Measurements from ENCODE around the gene INPP5A. TPM values are rescaled to one million over a fixed set of nuclear protein-coding genes. Genes with fewer than 3 reads are reported as not detected.

Gene INPP5A
- 14.2 and 21.3 TPM in 2 replicates for total RNA-seq (ENCODE audit: low replicate concordance)

DNA sequence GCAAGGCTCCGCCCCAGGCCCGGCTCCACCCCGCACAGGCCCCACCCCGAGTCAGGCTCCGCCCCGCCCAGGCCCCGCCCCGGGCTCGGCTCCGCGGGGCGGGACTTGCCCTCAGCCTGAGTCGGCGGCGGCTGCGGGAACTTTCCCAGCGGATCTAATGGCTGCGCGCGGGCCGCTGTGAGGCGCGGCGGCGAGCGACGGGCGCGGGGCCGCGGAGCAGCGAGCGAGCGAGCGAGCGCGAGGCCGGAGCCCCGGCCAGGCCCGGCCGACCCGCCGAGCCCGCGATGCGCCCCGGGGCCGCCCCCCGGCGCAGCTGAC is at the start of gene INPP5A:
Gene INPP5A (plus strand): TSS at position 104 of the 318 bp plus-strand sequence. CDS start 310 bp downstream, outside the sequence.
- Histone ChIP-seq H3F3A (ENCODE audit: low read depth) (no peaks in the 10 kb centered on the region), H3K79me2 (ENCODE audit: low read depth) (peaks cover 16% of the 10 kb centered on the region), H3K4me2 (peak within 1 kb of the TSS; percentile 99), H3K4me3 (peak within 1 kb of the TSS; percentile 76), H3K27me3 (peaks cover 9% of the 10 kb centered on the region), H3K27ac (peak within 1 kb of the TSS; percentile 55), H3K36me3 (no peaks in the 10 kb centered on the region), H3K4me1 (peaks cover 30% of the 10 kb centered on the region), H3K9me3 (ENCODE audit: low read depth) (no peaks in the 10 kb centered on the region), H4K20me1 (ENCODE audit: low read depth) (peaks cover 35% of the 10 kb centered on the region), H2AFZ (replicated peaks) (peak within 1 kb of the TSS; percentile 84), H3K9ac (peak within 1 kb of the TSS; percentile 44)
- DNase-seq (ENCODE audit: low spot score), result no peak
- TF ChIP-seq, protein P1, sequence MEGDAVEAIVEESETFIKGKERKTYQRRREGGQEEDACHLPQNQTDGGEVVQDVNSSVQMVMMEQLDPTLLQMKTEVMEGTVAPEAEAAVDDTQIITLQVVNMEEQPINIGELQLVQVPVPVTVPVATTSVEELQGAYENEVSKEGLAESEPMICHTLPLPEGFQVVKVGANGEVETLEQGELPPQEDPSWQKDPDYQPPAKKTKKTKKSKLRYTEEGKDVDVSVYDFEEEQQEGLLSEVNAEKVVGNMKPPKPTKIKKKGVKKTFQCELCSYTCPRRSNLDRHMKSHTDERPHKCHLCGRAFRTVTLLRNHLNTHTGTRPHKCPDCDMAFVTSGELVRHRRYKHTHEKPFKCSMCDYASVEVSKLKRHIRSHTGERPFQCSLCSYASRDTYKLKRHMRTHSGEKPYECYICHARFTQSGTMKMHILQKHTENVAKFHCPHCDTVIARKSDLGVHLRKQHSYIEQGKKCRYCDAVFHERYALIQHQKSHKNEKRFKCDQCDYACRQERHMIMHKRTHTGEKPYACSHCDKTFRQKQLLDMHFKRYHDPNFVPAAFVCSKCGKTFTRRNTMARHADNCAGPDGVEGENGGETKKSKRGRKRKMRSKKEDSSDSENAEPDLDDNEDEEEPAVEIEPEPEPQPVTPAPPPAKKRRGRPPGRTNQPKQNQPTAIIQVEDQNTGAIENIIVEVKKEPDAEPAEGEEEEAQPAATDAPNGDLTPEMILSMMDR (IDR thresholded peaks at IDR 0.05), result no peak
- TF ChIP-seq EZH2phosphoT487 (IDR thresholded peaks at IDR 0.05) (no peak), EZH2 (IDR thresholded peaks at IDR 0.05) (no peak)
- Mint-ChIP-seq H3K4me1 (peaks cover 46% of the 10 kb centered on the region), H3K4me3 (peak within 1 kb of the TSS; percentile 94), H3K36me3 (peaks cover 3% of the 10 kb centered on the region), H3K27ac (peak within 1 kb of the TSS; percentile 72), H3K27me3 (ENCODE audit: insufficient read depth, low read depth) (peaks cover 5% of the 10 kb centered on the region), H3K9me3 (no peaks in the 10 kb centered on the region)

DNA sequence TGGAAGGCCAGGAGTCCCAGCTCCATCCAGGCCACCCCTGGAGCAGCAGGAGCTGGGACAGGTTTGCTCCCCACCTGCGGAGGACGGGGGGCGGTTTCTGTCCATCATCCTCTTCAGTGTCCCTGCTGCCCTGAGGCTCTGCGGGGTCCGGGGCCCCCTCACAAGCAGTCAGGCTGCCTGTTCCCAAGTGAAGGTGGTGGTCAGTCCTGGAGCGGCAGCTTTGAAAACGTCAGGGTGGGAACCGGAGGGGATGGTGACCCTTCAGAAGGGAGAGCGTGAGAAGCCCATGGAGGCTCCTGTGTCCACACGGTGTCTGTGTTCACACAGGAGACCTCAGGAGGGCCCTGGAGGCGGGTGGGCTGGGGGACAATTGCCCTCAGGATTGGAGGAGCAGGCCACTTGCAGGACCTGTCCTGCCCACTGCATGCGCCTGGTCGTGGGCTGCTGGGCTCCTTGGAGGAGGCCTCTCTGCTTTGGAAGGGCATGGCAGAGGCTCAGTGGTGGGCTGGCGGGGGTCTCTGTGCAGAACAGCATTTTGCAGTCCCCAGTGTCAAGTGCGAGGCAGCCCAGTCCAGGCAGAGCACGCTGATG is 49.3 kb upstream of the INPP5A start:
- H3K27me3 ChIP-seq, result no peaks in the 10 kb centered on the region
- Mint-ChIP-seq H3K9me3 (peaks cover 3% of the 10 kb centered on the region), H3K4me3 (no peak overlapping the region), H3K27ac (no peak overlapping the region), H3K4me1 (peaks cover 12% of the 10 kb centered on the region), H3K36me3 (no peaks in the 10 kb centered on the region), H3K27me3 (ENCODE audit: insufficient read depth, low read depth) (peaks cover 12% of the 10 kb centered on the region)
- DNase-seq (ENCODE audit: low spot score), result no peak
- no peak overlapping the region for H2AFZ ChIP-seq (replicated peaks)
- H3F3A ChIP-seq (ENCODE audit: low read depth), result no peaks in the 10 kb centered on the region
- H3K79me2 ChIP-seq (ENCODE audit: low read depth), result no peaks in the 10 kb centered on the region
- H3K4me1 ChIP-seq, result no peaks in the 10 kb centered on the region
- H3K27ac ChIP-seq, result no peak overlapping the region
- H3K4me2 ChIP-seq, result no peak overlapping the region
- no peak overlapping the region for H3K4me3 ChIP-seq
- H4K20me1 ChIP-seq (ENCODE audit: low read depth), result no peaks in the 10 kb centered on the region
- no peaks in the 10 kb centered on the region for H3K9me3 ChIP-seq (ENCODE audit: low read depth)
- TF ChIP-seq EZH2 (IDR thresholded peaks at IDR 0.05) (no peak), EZH2phosphoT487 (IDR thresholded peaks at IDR 0.05) (no peak)
- TF ChIP-seq, protein P1 (IDR thresholded peaks at IDR 0.05), result no peak
- no peaks in the 10 kb centered on the region for H3K36me3 ChIP-seq
- H3K9ac ChIP-seq, result no peak overlapping the region

- no peak overlapping the region for H3K9ac ChIP-seq
- Mint-ChIP-seq H3K4me3 (no peak overlapping the region), H3K27ac (no peak overlapping the region), H3K9me3 (peaks cover 3% of the 10 kb centered on the region), H3K4me1 (peaks cover 15% of the 10 kb centered on the region), H3K27me3 (ENCODE audit: insufficient read depth, low read depth) (peaks cover 14% of the 10 kb centered on the region), H3K36me3 (no peaks in the 10 kb centered on the region)
- H3F3A ChIP-seq (ENCODE audit: low read depth), result no peaks in the 10 kb centered on the region
- no peak overlapping the region for H3K27ac ChIP-seq
- no peaks in the 10 kb centered on the region for H3K79me2 ChIP-seq (ENCODE audit: low read depth)
- H4K20me1 ChIP-seq (ENCODE audit: low read depth), result no peaks in the 10 kb centered on the region
- H3K27me3 ChIP-seq, result no peaks in the 10 kb centered on the region
- no peak overlapping the region for H3K4me3 ChIP-seq
- H3K4me2 ChIP-seq, result no peak overlapping the region
- DNase-seq (ENCODE audit: low spot score), result no peak
- no peaks in the 10 kb centered on the region for H3K9me3 ChIP-seq (ENCODE audit: low read depth)
- H3K36me3 ChIP-seq, result no peaks in the 10 kb centered on the region
- H3K4me1 ChIP-seq, result no peaks in the 10 kb centered on the region
- no peak overlapping the region for H2AFZ ChIP-seq (replicated peaks)
- TF ChIP-seq EZH2 (IDR thresholded peaks at IDR 0.05), result no peak
- TF ChIP-seq, protein P1 (IDR thresholded peaks at IDR 0.05), result no peak
- no peak for TF ChIP-seq EZH2phosphoT487 (IDR thresholded peaks at IDR 0.05)
These were observed 48.4 kb upstream of the INPP5A start for GRCh38 chr10:132489053-132489703.
